ENCODE measurements around the gene NTRK2.

The NTRK2 gene

GRCh38 chr9:84874596-84874995 is 205.1 kb downstream of the NTRK2 start:
- DNase-seq (ENCODE audit: extremely low spot score): no peak
- ChIA-PET POLR2A (no interaction called here), CTCF (no interaction called here)
- TF ChIP-seq PKNOX1 (IDR thresholded peaks at IDR 0.05) (no peak), ARNT (IDR thresholded peaks at IDR 0.05) (no peak), CTBP1 (IDR thresholded peaks at IDR 0.05; ENCODE audit: borderline replicate concordance) (no peak), TARDBP (IDR thresholded peaks at IDR 0.05) (no peak), ELF4 (IDR thresholded peaks at IDR 0.05) (no peak), BHLHE40 (IDR thresholded peaks at IDR 0.05; ENCODE audit: borderline replicate concordance) (no peak), SUZ12 (IDR thresholded peaks at IDR 0.05) (no peak), L3MBTL2 (conservative IDR thresholded peaks at IDR 0.05) (no peak), SP1 (IDR thresholded peaks at IDR 0.05) (no peak), LEF1 (IDR thresholded peaks at IDR 0.05; ENCODE audit: borderline replicate concordance) (no peak), FOXM1 (IDR thresholded peaks at IDR 0.05; ENCODE audit: borderline replicate concordance) (no peak), NFRKB (IDR thresholded peaks at IDR 0.05) (no peak), FOXA1 (IDR thresholded peaks at IDR 0.05) (no peak), FOXK2 (IDR thresholded peaks at IDR 0.05) (no peak), ZNF384 (IDR thresholded peaks at IDR 0.05) (no peak)

- POLR2A ChIA-PET: no interaction called here
- CTCF ChIA-PET: no interaction called here
- no peak for TF ChIP-seq FOXK2 (IDR thresholded peaks at IDR 0.05)
- no peak for TF ChIP-seq ZNF384 (IDR thresholded peaks at IDR 0.05)
- no peak for TF ChIP-seq ELF4 (IDR thresholded peaks at IDR 0.05)
- TF ChIP-seq FOXA1 (IDR thresholded peaks at IDR 0.05): no peak
- TF ChIP-seq HDGF (IDR thresholded peaks at IDR 0.05; ENCODE audit: borderline replicate concordance): no peak
- no peak for TF ChIP-seq NFRKB (IDR thresholded peaks at IDR 0.05)
- TF ChIP-seq L3MBTL2 (conservative IDR thresholded peaks at IDR 0.05): no peak
- TF ChIP-seq FOXM1 (IDR thresholded peaks at IDR 0.05; ENCODE audit: borderline replicate concordance): no peak
- no peak for TF ChIP-seq CTBP1 (IDR thresholded peaks at IDR 0.05; ENCODE audit: borderline replicate concordance)
- no peak for DNase-seq (ENCODE audit: extremely low spot score)
These were observed 205.7 kb downstream of the NTRK2 start for GRCh38 chr9:84875193-84875592.

- no peak for DNase-seq (ENCODE audit: extremely low spot score)
- ChIA-PET POLR2A (no interaction called here), CTCF (no interaction called here)
- TF ChIP-seq TARDBP (IDR thresholded peaks at IDR 0.05) (no peak), FOXK2 (IDR thresholded peaks at IDR 0.05) (no peak), SUZ12 (IDR thresholded peaks at IDR 0.05) (no peak), NFRKB (IDR thresholded peaks at IDR 0.05) (no peak), CTBP1 (IDR thresholded peaks at IDR 0.05; ENCODE audit: borderline replicate concordance) (no peak), ARNT (IDR thresholded peaks at IDR 0.05) (no peak), L3MBTL2 (conservative IDR thresholded peaks at IDR 0.05) (no peak), ZNF384 (IDR thresholded peaks at IDR 0.05) (no peak), SP1 (IDR thresholded peaks at IDR 0.05) (no peak)
These were observed 210.1 kb downstream of the NTRK2 start for GRCh38 chr9:84879631-84880030.

- POLR2A ChIA-PET: no interaction called here
- DNase-seq (ENCODE audit: extremely low spot score): no peak
- CTCF ChIA-PET: no interaction called here
- TF ChIP-seq FOXA1 (IDR thresholded peaks at IDR 0.05) (no peak), ELF4 (IDR thresholded peaks at IDR 0.05) (no peak), CTBP1 (IDR thresholded peaks at IDR 0.05; ENCODE audit: borderline replicate concordance) (no peak), FOXK2 (IDR thresholded peaks at IDR 0.05) (no peak), L3MBTL2 (conservative IDR thresholded peaks at IDR 0.05) (no peak), PKNOX1 (IDR thresholded peaks at IDR 0.05) (no peak), HDGF (IDR thresholded peaks at IDR 0.05; ENCODE audit: borderline replicate concordance) (no peak), FOXM1 (IDR thresholded peaks at IDR 0.05; ENCODE audit: borderline replicate concordance) (no peak), TARDBP (IDR thresholded peaks at IDR 0.05) (no peak), ZNF384 (IDR thresholded peaks at IDR 0.05) (no peak)
These were observed 211.3 kb downstream of the NTRK2 start for GRCh38 chr9:84880835-84881234.

- POLR2A ChIA-PET: no interaction called here
- DNase-seq (ENCODE audit: extremely low spot score): no peak
- CTCF ChIA-PET: no interaction called here
- TF ChIP-seq FOXM1 (IDR thresholded peaks at IDR 0.05; ENCODE audit: borderline replicate concordance) (no peak), ELF4 (IDR thresholded peaks at IDR 0.05) (no peak), SP1 (IDR thresholded peaks at IDR 0.05) (no peak), FOXK2 (IDR thresholded peaks at IDR 0.05) (no peak), NFRKB (IDR thresholded peaks at IDR 0.05) (no peak), PKNOX1 (IDR thresholded peaks at IDR 0.05) (no peak), ZNF384 (IDR thresholded peaks at IDR 0.05) (no peak), FOXA1 (IDR thresholded peaks at IDR 0.05) (no peak), LEF1 (IDR thresholded peaks at IDR 0.05; ENCODE audit: borderline replicate concordance) (no peak), CTBP1 (IDR thresholded peaks at IDR 0.05; ENCODE audit: borderline replicate concordance) (no peak), L3MBTL2 (conservative IDR thresholded peaks at IDR 0.05) (no peak), TARDBP (IDR thresholded peaks at IDR 0.05) (no peak), BHLHE40 (IDR thresholded peaks at IDR 0.05; ENCODE audit: borderline replicate concordance) (no peak), HDGF (IDR thresholded peaks at IDR 0.05; ENCODE audit: borderline replicate concordance) (no peak)
These were observed 217.3 kb downstream of the NTRK2 start for GRCh38 chr9:84886866-84887265.

GRCh38 chr9:84891924-84892323 is 222.4 kb downstream of the NTRK2 start:
- DNase-seq (ENCODE audit: extremely low spot score): no peak
- ChIA-PET CTCF (no interaction called here), POLR2A (no interaction called here)
- TF ChIP-seq BHLHE40 (IDR thresholded peaks at IDR 0.05; ENCODE audit: borderline replicate concordance): no peak

Measured in HEK293T (cell line).